ENCODE results near the gene APBB2. TPM values are rescaled to one million over a fixed set of nuclear protein-coding genes. Genes with fewer than 3 reads are reported as not detected.

Gene APBB2
- total RNA-seq, 1 donor from 2014 or later: 52.6 TPM

- peak; percentile 62 for DNase-seq (ENCODE audit: low spot score)
Measured at GRCh38 chr4:40856840-40857362, 357.4 kb downstream of the APBB2 start.

- DNase-seq (ENCODE audit: low spot score): no peak
Measured at GRCh38 chr4:40856277-40856839, 358.0 kb downstream of the APBB2 start.

- no peak for DNase-seq (ENCODE audit: low spot score)
Measured at GRCh38 chr4:40850496-40850895, 363.8 kb downstream of the APBB2 start.

GRCh38 chr4:40848940-40849339 is 365.4 kb downstream of the APBB2 start:
- DNase-seq (ENCODE audit: low spot score): no peak

- DNase-seq (ENCODE audit: low spot score): no peak
Measured at GRCh38 chr4:40848251-40848650, 366.1 kb downstream of the APBB2 start.

- DNase-seq (ENCODE audit: low spot score): no peak
Measured at GRCh38 chr4:40846532-40846931, 367.8 kb downstream of the APBB2 start.

- DNase-seq (ENCODE audit: low spot score): no peak
Measured at GRCh38 chr4:40845154-40845835, 369.0 kb downstream of the APBB2 start.

GRCh38 chr4:40844261-40844660 is 370.1 kb downstream of the APBB2 start:
- no peak for DNase-seq (ENCODE audit: low spot score)

- DNase-seq (ENCODE audit: low spot score): no peak
Measured at GRCh38 chr4:40843696-40844095, 370.6 kb downstream of the APBB2 start.

- no peak for DNase-seq (ENCODE audit: low spot score)
Measured at GRCh38 chr4:40842725-40843423, 371.5 kb downstream of the APBB2 start.

GRCh38 chr4:40842318-40842717 is 372.0 kb downstream of the APBB2 start:
- DNase-seq (ENCODE audit: low spot score): no peak

GRCh38 chr4:40840985-40841571 is 373.3 kb downstream of the APBB2 start:
- DNase-seq (ENCODE audit: low spot score): peak; percentile 57

GRCh38 chr4:40840255-40840984 is 373.9 kb downstream of the APBB2 start:
- DNase-seq (ENCODE audit: low spot score): no peak

- no peak for DNase-seq (ENCODE audit: low spot score)
Measured at GRCh38 chr4:40838742-40839141, 375.6 kb downstream of the APBB2 start.

GRCh38 chr4:40837094-40837870 is 377.1 kb downstream of the APBB2 start:
- no peak for DNase-seq (ENCODE audit: low spot score)

- DNase-seq (ENCODE audit: low spot score): no peak
Measured at GRCh38 chr4:40833212-40833611, 381.1 kb downstream of the APBB2 start.

- DNase-seq (ENCODE audit: low spot score): no peak
Measured at GRCh38 chr4:40832175-40832574, 382.2 kb downstream of the APBB2 start.

- no peak for DNase-seq (ENCODE audit: low spot score)
Measured at GRCh38 chr4:40831146-40831907, 383.0 kb downstream of the APBB2 start.

- no peak for DNase-seq (ENCODE audit: low spot score)
Measured at GRCh38 chr4:40829586-40829985, 384.8 kb downstream of the APBB2 start.

- no peak for DNase-seq (ENCODE audit: low spot score)
Measured at GRCh38 chr4:40828661-40829060, 385.7 kb downstream of the APBB2 start.

Measured in ureter (tissue), 1 donor.